Limb (tissue), 2 donors: ENCODE data around the gene SRRM3.
"Not testable (repeated sequence)": the region's sequence is repeated elsewhere in the genome, so short reads cannot be mapped to it uniquely, and the experiment has no call there.

ENCODE experiments used
- DNase-seq, 2 donors: peaks; one replicate each; pipeline ENCODE4 v3.0.0-alpha.2; 2016; ENCODE audit errors: extremely low spot score in 2 of 2

SRRM3 gene

GRCh38 chr7:76290847-76291350 is 89.2 kb downstream of the SRRM3 start:
- DNase-seq, result not testable (repeated sequence)

- DNase-seq, result peak; percentile 82 to 93
Measured at GRCh38 chr7:76291351-76292212, 89.9 kb downstream of the SRRM3 start.

- DNase-seq, result no peak
Measured at GRCh38 chr7:76292213-76292573, 90.5 kb downstream of the SRRM3 start.

GRCh38 chr7:76292911-76293310 is 91.2 kb downstream of the SRRM3 start:
- DNase-seq, result not testable (repeated sequence)

GRCh38 chr7:76293407-76293901 is 91.8 kb downstream of the SRRM3 start:
- DNase-seq, result no peak

GRCh38 chr7:76294344-76295024 is 92.8 kb downstream of the SRRM3 start:
- peak; percentile 75 to 92 for DNase-seq

GRCh38 chr7:76296743-76297740 is 95.3 kb downstream of the SRRM3 start:
- no peak for DNase-seq

GRCh38 chr7:76300166-76300731 is 98.6 kb downstream of the SRRM3 start:
- DNase-seq, result no peak

- no peak for DNase-seq
Measured at GRCh38 chr7:76301000-76301399, 99.3 kb downstream of the SRRM3 start.

GRCh38 chr7:76302347-76303201 is 100.9 kb downstream of the SRRM3 start, which contains the start of gene HSPB1:
Gene HSPB1 (plus strand): TSS chr7:76302673. CDS start chr7:76302713, 40 bp downstream.
- peak; percentile 91 to 92 for DNase-seq

- DNase-seq, result peak; percentile 92 to 97
Measured at GRCh38 chr7:76303202-76304147, 101.8 kb downstream of the SRRM3 start.

- no peak for DNase-seq
Measured at GRCh38 chr7:76304888-76305375, 103.2 kb downstream of the SRRM3 start.

- not testable (repeated sequence) for DNase-seq
Measured at GRCh38 chr7:76308874-76309273, 107.2 kb downstream of the SRRM3 start.

- not testable (repeated sequence) for DNase-seq
Measured at GRCh38 chr7:76309341-76310101, 107.8 kb downstream of the SRRM3 start.

GRCh38 chr7:76310102-76310957 is 108.6 kb downstream of the SRRM3 start:
- DNase-seq, result peak; percentile 62 to 82

- not testable (repeated sequence) for DNase-seq
Measured at GRCh38 chr7:76311838-76312237, 110.1 kb downstream of the SRRM3 start.
